Bladder microvascular endothelial cell (primary cell): ENCODE measurements around the gene ATP1A3. TPM values are rescaled to one million over a fixed set of nuclear protein-coding genes. Genes with fewer than 3 reads are reported as not detected.

Experiments
- total RNA-seq: library from RNA; depleted of rRNA; stranded (reverse); fragments of >200 nt; gene quantifications from 2 replicates; pipeline ENCODE4 v1.2.3, GENCODE V29; 2014

The ATP1A3 gene
- under 0.01 TPM in 1 of 2 replicates, not detected in the other for total RNA-seq

DNA sequence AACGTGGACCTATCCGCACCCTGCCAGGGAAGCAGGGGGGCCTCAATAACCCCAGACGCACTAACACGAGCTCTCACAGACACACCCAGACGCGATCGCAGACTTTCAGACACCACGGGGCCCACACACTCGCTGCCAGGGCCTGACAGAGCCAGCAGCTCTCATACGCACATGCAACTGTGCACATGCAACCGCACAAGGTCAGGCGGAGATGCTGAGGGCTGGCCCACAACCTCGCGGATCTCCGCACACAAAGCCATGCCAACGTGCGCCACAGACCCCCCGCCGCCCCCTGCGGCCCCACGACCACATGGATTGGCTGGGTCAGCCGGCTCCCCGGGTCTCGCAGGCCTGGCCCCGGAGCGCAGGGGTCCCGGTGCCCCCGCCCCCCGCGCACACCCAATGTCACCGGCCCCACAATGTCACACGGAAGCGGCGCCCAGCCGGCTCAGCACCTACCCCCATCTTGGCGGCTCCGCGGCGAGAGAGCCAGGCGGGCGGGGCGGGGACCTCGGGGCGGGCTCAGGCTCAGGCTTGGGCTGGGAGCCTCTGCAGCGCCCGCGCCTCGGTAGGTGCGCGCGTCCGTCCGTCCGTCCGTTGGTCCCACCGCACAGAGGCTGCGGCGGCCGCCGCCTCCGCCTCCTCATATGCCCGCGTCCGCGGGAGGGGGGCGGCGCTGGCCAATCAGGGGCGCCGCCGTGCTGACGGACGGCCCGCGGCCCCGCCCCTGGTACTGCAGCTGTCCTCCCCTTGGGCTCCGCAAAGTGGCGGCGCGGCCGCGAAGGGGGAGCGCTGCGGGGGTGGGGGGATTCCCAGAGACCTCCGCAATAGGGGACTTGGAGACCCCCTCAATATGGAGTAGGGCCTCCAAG lies at the start of gene ATP1A3:
TSS of gene ATP1A3 (minus strand) at position 619 of the 872 bp plus-strand sequence. CDS start at position 465, 154 bp downstream.

DNA sequence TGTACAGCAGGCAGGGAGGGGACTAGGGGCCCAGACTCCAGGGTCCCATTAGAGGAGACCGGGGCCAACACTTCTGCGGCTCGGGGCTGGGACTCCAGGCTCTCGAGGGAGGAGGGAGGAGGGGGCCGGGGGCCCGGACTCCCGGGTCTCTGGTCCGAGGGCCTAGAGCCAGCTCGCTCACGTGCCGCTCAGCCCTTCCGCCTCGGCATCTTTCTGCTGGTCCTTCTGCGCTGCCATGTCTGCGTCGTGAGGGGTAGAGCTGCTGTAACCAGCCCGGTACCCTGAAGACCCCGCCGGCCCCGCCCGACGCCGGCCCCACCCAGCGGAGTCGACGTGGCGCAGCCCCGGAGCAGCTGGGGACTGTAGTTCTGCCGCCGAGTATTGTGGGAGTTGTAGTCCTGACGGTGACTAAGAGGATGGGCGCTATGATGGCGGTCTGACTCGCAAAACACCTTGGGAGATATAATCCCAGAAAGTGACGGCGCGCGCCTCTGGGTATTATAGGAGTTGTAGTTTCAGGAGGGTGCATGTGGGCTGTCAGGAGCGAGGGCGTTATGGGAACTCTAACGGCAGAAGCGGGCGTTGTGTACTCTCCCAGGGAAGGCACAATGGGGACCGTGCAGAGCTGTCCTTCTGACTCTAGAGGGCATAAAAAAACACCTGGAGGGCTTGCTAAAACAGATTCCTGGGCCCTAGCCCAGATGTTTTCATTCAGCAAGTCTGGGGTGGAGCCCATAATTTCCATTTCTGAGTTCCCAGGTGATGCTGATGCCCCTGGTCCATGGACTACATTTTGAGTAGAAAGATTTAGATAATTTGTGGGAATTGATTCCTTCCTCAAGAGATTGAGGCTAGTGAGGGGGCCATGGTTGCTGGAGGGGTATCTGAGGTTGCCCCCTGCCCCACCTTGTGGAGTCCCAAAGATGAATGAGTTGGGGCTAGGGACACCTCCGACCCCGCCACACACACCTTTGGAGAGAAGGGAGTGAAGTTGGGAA lies 34.7 kb downstream of the ATP1A3 start, which contains the start of gene RABAC1:
TSS of gene RABAC1 (minus strand) at position 266 of the 998 bp plus-strand sequence. CDS start at position 237, 29 bp downstream.

DNA sequence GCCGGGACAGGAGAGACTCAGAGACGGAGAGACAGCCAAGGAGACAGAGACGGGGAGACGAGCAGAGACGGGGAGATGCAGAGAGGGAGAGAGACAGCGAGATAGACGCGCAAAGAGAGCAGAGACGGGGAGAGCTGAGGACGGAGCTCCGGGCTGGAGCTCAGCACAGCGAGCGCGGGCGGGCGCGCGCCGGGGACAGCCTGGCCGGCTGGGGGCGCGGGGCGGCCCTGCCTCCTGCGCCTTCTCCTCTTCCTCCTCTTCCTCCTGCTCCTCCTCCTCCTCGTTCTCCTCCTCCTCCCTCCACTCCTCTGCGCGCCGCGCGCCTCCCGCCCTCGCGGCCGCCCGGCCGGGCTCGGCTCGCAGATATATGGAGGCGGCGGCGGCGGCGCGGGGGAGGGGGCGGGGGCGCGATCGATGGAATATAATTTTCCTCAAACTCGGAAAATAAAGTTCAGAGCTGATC lies 65.8 kb downstream of the ATP1A3 start, which contains the start of gene ERFL:
TSS of gene ERFL (minus strand) at position 229 of the 463 bp plus-strand sequence. CDS start 15,530 bp downstream, outside the sequence.

Other genes with a start within 250 kb of the ATP1A3 start
- not detected in 2 replicates for gene CEACAM6, start 238.7 kb downstream of the ATP1A3 start, total RNA-seq
- not detected in 2 replicates for gene CEACAM3, start 197.6 kb downstream of the ATP1A3 start, total RNA-seq
- gene LYPD4, start 149.5 kb downstream of the ATP1A3 start, total RNA-seq, result not detected in 2 replicates
- gene DMRTC2, start 149.2 kb downstream of the ATP1A3 start, total RNA-seq, result not detected in 2 replicates
- gene RPS19, start 134.0 kb downstream of the ATP1A3 start, total RNA-seq, result 1,287 and 1,298 TPM in 2 replicates
- not detected in 2 replicates for gene CD79A, start 117.0 kb downstream of the ATP1A3 start, total RNA-seq
- 42.9 and 43.9 TPM in 2 replicates for gene ARHGEF1, start 111.0 kb downstream of the ATP1A3 start, total RNA-seq
- gene ERFL, start 65.8 kb downstream of the ATP1A3 start, total RNA-seq, result not detected in 2 replicates
- gene RABAC1, start 34.9 kb downstream of the ATP1A3 start, total RNA-seq, result 141 and 157 TPM in 2 replicates
- 0.06 TPM in 1 of 2 replicates, not detected in the other for gene GRIK5, start 76.0 kb upstream of the ATP1A3 start, total RNA-seq
- gene ZNF574, start 81.9 kb upstream of the ATP1A3 start, total RNA-seq, result 8.1 and 16.1 TPM in 2 replicates
- 0.16 and 1.4 TPM in 2 replicates for gene POU2F2, start 138.2 kb upstream of the ATP1A3 start, total RNA-seq
- gene DEDD2, start 223.4 kb upstream of the ATP1A3 start, total RNA-seq, result 18.8 and 20.5 TPM in 2 replicates
- 6.0 and 11.6 TPM in 2 replicates for gene ZNF526, start 226.1 kb upstream of the ATP1A3 start, total RNA-seq
- gene GSK3A, start 248.4 kb upstream of the ATP1A3 start, total RNA-seq, result 9.4 and 23.6 TPM in 2 replicates